Panc1 (cell line): Measurements from ENCODE around the gene LRRIQ1. TPM values are rescaled to one million over a fixed set of nuclear protein-coding genes. Genes with fewer than 3 reads are reported as not detected.

ENCODE experiments used
- ATAC-seq: fragments of 200-7000 bp; cut with Tn5 transposase; 2 replicates; pipeline ENCODE4 v1.9.1; 2020; ENCODE audit warnings: mild to moderate bottlenecking, moderate library complexity
- BruUV-seq: library from RNA; stranded (reverse); fragments of 400-500 nt; replicated peaks from 2 replicates; lab custom pipeline; 2021; lab: Mats Ljungman, UMichigan
- CTCF ChIA-PET: fragments of 300-600 bp; sonication (Branson Sonifier 250); formaldehyde crosslinking; loops from one replicate; lab custom pipeline; 2022; ENCODE audit warnings: antibody characterized with exemption; lab: Charles Lee
- POLR2A ChIA-PET: fragments of 300-600 bp; sonication (Branson Sonifier 250); formaldehyde crosslinking; loops from one replicate; lab custom pipeline; 2022; ENCODE audit warnings: antibody characterized with exemption; lab: Charles Lee
- DNase-seq: peaks from one replicate; pipeline ENCODE4 v3.0.0-alpha.2; 2010; ENCODE audit warnings: low read depth, low spot score
- H3K27ac ChIP-seq: 2 replicates; pipeline ENCODE4 v1.5.1; 2011; ENCODE audit warnings: mild to moderate bottlenecking, low read length, inconsistent platforms
- H3K27me3 ChIP-seq: fragments of 200-500 bp; sonication (Bioruptor generic); 2 replicates; pipeline ENCODE4 v1.6.0; 2014; ENCODE audit warnings: low read length, inconsistent platforms; ENCODE audit not compliant: control insufficient read depth, insufficient read depth
- H3K36me3 ChIP-seq: fragments of 200-500 bp; sonication (Bioruptor generic); 2 replicates; pipeline ENCODE4 v1.5.1; 2014; ENCODE audit warnings: inconsistent platforms, mild to moderate bottlenecking, low read length, moderate library complexity; ENCODE audit not compliant: control insufficient read depth, insufficient read depth
- H3K4me1 ChIP-seq: 2 replicates; pipeline ENCODE4 v1.5.1; 2011; ENCODE audit warnings: inconsistent platforms, mild to moderate bottlenecking, low read length, moderate library complexity; ENCODE audit not compliant: control insufficient read depth, insufficient read depth
- H3K4me3 ChIP-seq, 2 experiments: 2 replicates each; pipeline ENCODE4 v1.5.1; 2011 to 2012; ENCODE audit warnings: low read depth in 2 of 2, low read length in 2 of 2, mild to moderate bottlenecking in 2 of 2, inconsistent platforms in 1 of 2, moderate library complexity in 1 of 2
- H3K9me3 ChIP-seq: fragments of 200-500 bp; sonication (Bioruptor generic); 2 replicates; pipeline ENCODE4 v1.5.1; 2014; ENCODE audit warnings: low read depth, mild to moderate bottlenecking, inconsistent platforms, low read length, moderate library complexity; ENCODE audit not compliant: control insufficient read depth, insufficient read depth
- CTCF ChIP-seq: fragments of 450-650 bp; IDR thresholded peaks from 2 replicates; pipeline ENCODE4 v1.5.1; 2017; ENCODE audit warnings: mild to moderate bottlenecking
- POLR2AphosphoS5 ChIP-seq: IDR thresholded peaks from 2 replicates; pipeline ENCODE4 v1.6.1; 2012; ENCODE audit warnings: mild to moderate bottlenecking, low read depth, low read length, moderate library complexity
- REST ChIP-seq, 2 experiments: IDR thresholded peaks; 2 replicates each; pipeline ENCODE4 v1.6.1; 2011 to 2012; ENCODE audit warnings: low read depth in 2 of 2, control low read depth in 1 of 2, low read length in 1 of 2, mild to moderate bottlenecking in 1 of 2, moderate library complexity in 1 of 2; ENCODE audit not compliant: insufficient read depth in 1 of 2
- SIN3A ChIP-seq: IDR thresholded peaks from 2 replicates; pipeline ENCODE4 v1.6.1; 2012; ENCODE audit warnings: low read depth, mild to moderate bottlenecking, low read length, moderate library complexity, borderline replicate concordance; ENCODE audit not compliant: insufficient read depth
- TCF7L2 ChIP-seq: IDR thresholded peaks from 2 replicates; pipeline ENCODE4 v1.6.1; 2011; ENCODE audit warnings: mild to moderate bottlenecking, low read depth, low read length, inconsistent platforms
- in situ Hi-C: cut with HindIII; loops from 2 replicates; pipeline ENCODE4 v1.10.0; 2016; ENCODE audit warnings: low sequenced_read_pairs, low pct_unique_long_range_greater_than_20kb
- intact Hi-C: fragments of 100-400 bp; cut with micrococcal nuclease; formaldehyde crosslinking; loops from one replicate; pipeline ENCODE4 v1.10.0; 2022; ENCODE audit not compliant: unreplicated experiment
- total RNA-seq: library from RNA; stranded (reverse); gene quantifications from one replicate; pipeline ENCODE4 v1.2.1, GENCODE V29; 2021; ENCODE audit not compliant: unreplicated experiment

LRRIQ1 gene
- total RNA-seq, 1 experiment from 2014 or later: 0.15 TPM

GRCh38 chr12:85257671-85258070, 221.5 kb downstream of the LRRIQ1 start:
- no peak overlapping the region for H3K4me3 ChIP-seq
- no TSS peak for BruUV-seq
- CTCF ChIA-PET: no interaction called here
- H3K36me3 ChIP-seq: no peaks in the 10 kb centered on the region
- no peak for ATAC-seq
- no peaks in the 10 kb centered on the region for H3K9me3 ChIP-seq
- no peaks in the 10 kb centered on the region for H3K4me1 ChIP-seq
- in situ Hi-C loops (no loop called here), intact Hi-C loops (no loop called here)
- no peak for DNase-seq
- TF ChIP-seq SIN3A: no peak
- no peak for TF ChIP-seq CTCF
- TF ChIP-seq REST (IDR thresholded peaks at IDR 0.05; ENCODE audit: insufficient read depth in 1 of 2, low read depth in 2 of 2, low read length in 1 of 2): no peak
- TF ChIP-seq POLR2AphosphoS5: no peak
- TF ChIP-seq TCF7L2: no peak
- H3K27me3 ChIP-seq: no peaks in the 10 kb centered on the region
- POLR2A ChIA-PET: no interaction called here
- H3K27ac ChIP-seq: no peak overlapping the region

GRCh38 chr12:85260447-85260846, 224.3 kb downstream of the LRRIQ1 start:
- CTCF ChIA-PET: no interaction called here
- Histone ChIP-seq H3K9me3 (no peaks in the 10 kb centered on the region), H3K27me3 (no peaks in the 10 kb centered on the region), H3K4me3 (no peak overlapping the region), H3K36me3 (no peaks in the 10 kb centered on the region), H3K27ac (no peak overlapping the region), H3K4me1 (no peaks in the 10 kb centered on the region)
- in situ Hi-C loops (no loop called here), intact Hi-C loops (no loop called here)
- DNase-seq: no peak
- no TSS peak for BruUV-seq
- no peak for TF ChIP-seq TCF7L2
- no peak for TF ChIP-seq SIN3A
- no peak for TF ChIP-seq REST (IDR thresholded peaks at IDR 0.05; ENCODE audit: insufficient read depth in 1 of 2, low read depth in 2 of 2, low read length in 1 of 2)
- TF ChIP-seq CTCF: no peak
- no peak for TF ChIP-seq POLR2AphosphoS5
- POLR2A ChIA-PET: no interaction called here
- no peak for ATAC-seq
